C4-2B (cell line): ENCODE data around the gene HAUS2.

Experiments
- ZFX ChIP-seq: fragments of 450-650 bp; IDR thresholded peaks from 2 replicates; pipeline ENCODE4 v1.6.1; 2017
- TF ChIP-seq, protein P1 (sequence below): fragments of 450-650 bp; conservative IDR thresholded peaks from 2 replicates; pipeline ENCODE4 v1.5.1; 2017; ENCODE audit warnings: mild to moderate bottlenecking

DNA sequence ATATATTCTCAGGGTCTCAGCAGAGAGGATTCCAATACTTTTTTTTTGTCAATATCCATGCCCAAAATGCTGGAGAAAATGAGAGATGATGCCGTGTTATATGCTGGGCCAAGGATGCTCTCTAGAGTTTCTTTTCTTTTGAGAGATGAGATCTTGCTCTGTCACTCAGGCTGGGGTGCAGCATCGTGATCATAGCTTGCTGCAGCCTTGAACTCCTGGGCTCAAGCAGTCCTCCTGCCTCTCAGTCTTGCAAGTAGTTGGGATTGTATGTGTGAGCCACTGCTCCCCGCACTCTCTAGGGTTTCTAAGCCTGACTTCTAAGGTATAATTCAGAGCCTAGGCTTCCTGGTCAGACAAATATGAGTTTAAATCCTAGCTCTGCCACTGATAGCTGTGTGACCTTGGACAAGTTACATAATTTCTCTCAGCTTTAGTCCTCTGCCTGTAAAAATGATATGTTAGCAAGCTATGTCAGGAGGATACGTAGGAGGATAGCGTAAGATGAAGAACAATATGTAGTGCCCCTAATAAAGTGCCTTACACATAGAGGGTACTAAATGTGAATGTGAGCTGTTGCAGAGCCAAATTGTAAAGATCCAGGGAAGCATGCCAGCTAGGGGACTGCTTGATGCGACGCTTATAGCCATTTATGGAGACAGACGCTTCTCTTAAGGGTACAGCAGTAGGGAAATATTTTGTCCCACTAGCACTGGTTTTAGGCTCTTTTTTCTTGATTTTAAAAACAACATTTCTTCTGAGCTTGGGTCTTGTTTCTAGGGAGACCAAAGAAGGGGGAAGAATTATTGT is 34.1 kb downstream of the HAUS2 start:
- TF ChIP-seq, protein P1, sequence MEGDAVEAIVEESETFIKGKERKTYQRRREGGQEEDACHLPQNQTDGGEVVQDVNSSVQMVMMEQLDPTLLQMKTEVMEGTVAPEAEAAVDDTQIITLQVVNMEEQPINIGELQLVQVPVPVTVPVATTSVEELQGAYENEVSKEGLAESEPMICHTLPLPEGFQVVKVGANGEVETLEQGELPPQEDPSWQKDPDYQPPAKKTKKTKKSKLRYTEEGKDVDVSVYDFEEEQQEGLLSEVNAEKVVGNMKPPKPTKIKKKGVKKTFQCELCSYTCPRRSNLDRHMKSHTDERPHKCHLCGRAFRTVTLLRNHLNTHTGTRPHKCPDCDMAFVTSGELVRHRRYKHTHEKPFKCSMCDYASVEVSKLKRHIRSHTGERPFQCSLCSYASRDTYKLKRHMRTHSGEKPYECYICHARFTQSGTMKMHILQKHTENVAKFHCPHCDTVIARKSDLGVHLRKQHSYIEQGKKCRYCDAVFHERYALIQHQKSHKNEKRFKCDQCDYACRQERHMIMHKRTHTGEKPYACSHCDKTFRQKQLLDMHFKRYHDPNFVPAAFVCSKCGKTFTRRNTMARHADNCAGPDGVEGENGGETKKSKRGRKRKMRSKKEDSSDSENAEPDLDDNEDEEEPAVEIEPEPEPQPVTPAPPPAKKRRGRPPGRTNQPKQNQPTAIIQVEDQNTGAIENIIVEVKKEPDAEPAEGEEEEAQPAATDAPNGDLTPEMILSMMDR = no peak
- TF ChIP-seq ZFX = no peak
